AG09319 (cell line): ENCODE results near the gene FBXL13.

Experiments used
- DNase-seq: peaks from one replicate; pipeline ENCODE4 v3.0.0-alpha.2; 2010; ENCODE audit warnings: low read depth; ENCODE audit errors: extremely low read depth
- TF ChIP-seq, protein P1 (sequence below): IDR thresholded peaks from 2 replicates; pipeline ENCODE4 v1.5.1; 2011; ENCODE audit warnings: low read depth, mild to moderate bottlenecking, inconsistent platforms, low read length, moderate library complexity

FBXL13 gene

DNA sequence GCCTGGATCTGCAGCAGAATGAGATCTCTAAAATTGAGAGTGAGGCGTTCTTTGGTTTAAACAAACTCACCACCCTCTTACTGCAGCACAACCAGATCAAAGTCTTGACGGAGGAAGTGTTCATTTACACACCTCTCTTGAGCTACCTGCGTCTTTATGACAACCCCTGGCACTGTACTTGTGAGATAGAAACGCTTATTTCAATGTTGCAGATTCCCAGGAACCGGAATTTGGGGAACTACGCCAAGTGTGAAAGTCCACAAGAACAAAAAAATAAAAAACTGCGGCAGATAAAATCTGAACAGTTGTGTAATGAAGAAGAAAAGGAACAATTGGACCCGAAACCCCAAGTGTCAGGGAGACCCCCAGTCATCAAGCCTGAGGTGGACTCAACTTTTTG lies 140.4 kb downstream of the FBXL13 start:
- DNase-seq, result no peak
- TF ChIP-seq, protein P1, sequence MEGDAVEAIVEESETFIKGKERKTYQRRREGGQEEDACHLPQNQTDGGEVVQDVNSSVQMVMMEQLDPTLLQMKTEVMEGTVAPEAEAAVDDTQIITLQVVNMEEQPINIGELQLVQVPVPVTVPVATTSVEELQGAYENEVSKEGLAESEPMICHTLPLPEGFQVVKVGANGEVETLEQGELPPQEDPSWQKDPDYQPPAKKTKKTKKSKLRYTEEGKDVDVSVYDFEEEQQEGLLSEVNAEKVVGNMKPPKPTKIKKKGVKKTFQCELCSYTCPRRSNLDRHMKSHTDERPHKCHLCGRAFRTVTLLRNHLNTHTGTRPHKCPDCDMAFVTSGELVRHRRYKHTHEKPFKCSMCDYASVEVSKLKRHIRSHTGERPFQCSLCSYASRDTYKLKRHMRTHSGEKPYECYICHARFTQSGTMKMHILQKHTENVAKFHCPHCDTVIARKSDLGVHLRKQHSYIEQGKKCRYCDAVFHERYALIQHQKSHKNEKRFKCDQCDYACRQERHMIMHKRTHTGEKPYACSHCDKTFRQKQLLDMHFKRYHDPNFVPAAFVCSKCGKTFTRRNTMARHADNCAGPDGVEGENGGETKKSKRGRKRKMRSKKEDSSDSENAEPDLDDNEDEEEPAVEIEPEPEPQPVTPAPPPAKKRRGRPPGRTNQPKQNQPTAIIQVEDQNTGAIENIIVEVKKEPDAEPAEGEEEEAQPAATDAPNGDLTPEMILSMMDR, result no peak

DNA sequence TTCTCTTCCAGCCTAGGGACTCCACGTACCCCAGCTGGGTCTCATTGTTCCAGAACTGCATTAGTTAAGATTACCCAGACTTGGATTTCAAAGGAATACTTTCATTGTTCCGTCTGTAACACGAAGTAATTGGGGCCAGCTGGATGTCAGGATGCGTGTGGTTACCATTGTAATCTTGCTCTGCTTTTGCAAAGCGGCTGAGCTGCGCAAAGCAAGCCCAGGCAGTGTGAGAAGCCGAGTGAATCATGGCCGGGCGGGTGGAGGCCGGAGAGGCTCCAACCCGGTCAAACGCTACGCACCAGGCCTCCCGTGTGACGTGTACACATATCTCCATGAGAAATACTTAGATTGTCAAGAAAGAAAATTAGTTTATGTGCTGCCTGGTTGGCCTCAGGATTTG lies 140.8 kb downstream of the FBXL13 start:
- DNase-seq, result peak; percentile 93
- TF ChIP-seq, protein P1, result no peak

DNA sequence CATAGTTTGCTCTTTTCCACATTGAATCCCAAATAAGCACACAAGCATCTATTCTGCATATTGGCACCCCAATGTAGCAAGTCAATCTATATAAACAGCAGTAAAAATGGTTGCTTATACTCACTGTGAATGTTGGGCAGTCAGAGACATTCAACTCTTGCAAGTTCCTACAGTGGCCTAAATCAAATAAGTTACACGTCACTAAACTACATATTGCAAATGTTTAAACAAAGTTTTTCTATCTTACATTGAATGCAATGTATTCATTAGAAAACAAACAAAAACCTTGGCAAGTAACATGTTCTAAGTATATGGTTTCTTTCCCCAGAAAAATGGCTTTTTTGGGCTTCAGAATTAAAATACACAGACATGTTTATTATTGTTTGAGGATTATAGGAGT lies 142.8 kb downstream of the FBXL13 start:
- DNase-seq, result no peak
- TF ChIP-seq, protein P1, result no peak

DNA sequence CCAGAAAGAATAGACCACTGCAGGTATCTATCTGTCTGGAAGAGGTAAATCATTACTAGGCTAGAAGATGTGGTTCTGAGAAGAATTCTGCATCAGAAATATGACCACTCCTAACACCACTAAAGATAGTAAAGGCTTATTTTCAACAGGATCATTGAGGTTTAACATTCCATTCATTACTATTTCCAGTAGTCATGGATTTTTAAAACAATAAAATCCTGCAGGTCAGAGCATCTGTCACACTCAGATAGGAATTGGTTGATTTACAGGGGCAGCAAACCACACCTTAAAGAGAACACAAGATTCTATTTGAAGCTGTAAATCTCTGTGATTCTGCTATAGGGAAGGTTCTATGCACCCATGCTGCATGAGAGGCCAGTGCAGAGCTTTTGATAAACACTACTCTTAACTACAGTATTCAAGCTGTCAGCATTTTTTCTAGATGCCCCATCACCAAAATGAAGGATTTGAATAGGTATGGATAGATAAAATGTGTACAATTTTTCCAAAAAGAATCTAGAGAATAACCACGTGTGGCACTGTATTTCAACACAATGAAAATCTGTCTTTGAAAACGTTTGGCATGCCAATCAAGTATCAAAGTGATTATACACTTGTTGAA lies 147.2 kb downstream of the FBXL13 start:
- DNase-seq, result no peak
- TF ChIP-seq, protein P1, result no peak

DNA sequence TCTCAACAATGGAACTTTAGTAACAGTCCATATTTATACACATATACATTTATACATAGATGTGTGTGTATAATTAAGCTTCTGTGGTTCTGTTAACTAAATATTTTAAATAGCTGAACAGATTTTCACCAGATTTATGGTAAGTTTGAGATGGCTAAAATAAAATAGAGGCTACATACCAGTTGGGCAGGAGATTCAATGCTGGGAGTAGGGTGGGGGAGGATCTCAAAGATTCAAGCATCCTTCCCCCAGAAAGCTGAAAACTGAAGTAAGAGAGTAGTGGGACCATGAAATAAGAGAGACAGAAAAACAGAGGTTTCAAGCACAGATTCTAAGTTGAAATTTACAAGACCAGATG lies 147.8 kb downstream of the FBXL13 start:
- TF ChIP-seq, protein P1, result no peak
- no peak for DNase-seq

DNA sequence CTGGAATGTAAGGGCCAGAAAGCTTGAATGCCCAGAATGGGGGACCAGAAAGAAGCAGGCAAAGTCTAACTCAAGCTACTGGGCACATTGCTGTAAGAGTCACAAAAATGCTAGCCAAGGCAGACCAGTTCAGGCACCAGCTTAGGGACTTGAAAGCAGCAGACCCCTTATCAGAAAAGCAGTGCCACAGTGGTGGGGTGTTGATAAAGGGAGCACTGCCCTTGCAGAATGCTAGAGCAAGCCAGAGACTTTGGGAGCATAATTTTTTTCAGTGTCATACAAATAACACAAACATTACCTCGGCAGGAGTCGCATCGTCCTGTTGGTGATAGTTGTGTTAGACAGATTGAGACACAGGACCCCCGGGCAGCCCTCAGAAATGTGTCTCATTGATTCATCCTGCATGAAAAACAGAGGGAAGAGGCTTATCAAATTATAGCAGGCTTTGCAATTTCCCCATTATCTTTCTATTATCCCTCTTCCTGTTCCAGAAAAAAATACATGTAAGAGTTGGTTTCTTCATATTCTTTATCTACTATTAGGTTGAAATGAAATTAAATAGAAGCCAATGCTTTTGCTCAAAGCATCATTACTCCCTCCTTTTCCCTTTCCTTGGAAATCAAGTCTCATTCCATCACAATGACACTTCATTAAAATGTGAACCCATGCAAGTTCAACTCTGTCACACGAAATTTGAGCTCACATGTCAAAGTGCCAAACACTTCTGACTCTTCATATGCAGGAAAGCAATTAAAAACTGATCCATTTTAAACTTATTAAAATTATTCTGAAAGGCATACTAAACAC lies 148.4 kb downstream of the FBXL13 start:
- TF ChIP-seq, protein P1, result no peak
- no peak for DNase-seq

DNA sequence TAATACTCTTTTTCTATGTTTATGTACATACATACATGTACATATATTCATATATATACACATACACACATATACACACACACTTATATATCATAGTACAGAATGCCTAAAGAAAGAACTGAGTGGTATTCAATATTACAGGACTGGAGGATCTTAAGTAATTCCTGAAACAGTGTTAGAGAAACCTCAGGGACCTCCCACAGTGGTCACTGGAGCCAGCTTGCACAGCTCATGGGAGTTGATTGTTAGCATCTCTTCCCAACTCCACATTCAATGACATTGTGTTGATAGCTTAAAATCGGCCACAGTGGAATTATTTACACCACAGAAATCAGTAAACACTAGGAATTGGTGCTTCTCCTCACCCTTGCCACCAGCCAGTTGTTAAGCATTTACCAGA lies 155.8 kb downstream of the FBXL13 start:
- no peak for DNase-seq
- TF ChIP-seq, protein P1, result no peak
